Diencephalon (tissue), 1 donor: Measurements from ENCODE around the gene DAZ2. TPM values are rescaled to one million over a fixed set of nuclear protein-coding genes. Genes with fewer than 3 reads are reported as not detected.

Experiments used
- total RNA-seq: library from RNA; depleted of rRNA; stranded (reverse); fragments of >200 nt; gene quantifications from one replicate; pipeline ENCODE4 v1.2.3, GENCODE V29; 2014

DAZ2 gene
- not detected for total RNA-seq

DNA sequence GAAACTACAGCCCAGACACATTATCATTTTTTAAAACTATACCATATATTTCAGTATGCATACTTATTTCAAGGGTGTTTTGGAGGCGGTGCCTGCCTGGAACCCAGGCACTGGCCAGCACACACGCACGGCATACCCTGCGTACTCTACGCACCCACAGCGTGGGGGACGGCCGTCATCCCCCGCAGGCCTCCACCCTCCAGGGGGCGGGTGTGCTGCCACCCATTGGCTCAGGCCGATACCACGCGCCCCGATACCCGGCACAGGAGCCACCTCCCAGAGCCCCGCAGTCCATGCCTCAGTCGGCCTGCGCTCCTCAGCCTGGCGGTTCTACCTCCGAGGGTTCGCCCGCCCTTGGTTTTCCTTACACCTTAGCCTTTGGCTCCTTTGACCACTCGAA lies at the start of gene DAZ2:
TSS of gene DAZ2 (plus strand) at position 301 of the 400 bp plus-strand sequence. CDS start 208 bp downstream, outside the sequence.

GRCh38 chrY:23198908-23199307 lies 20.4 kb upstream of the DAZ2 start, which contains the start of gene DAZ1:
Gene DAZ1, minus strand, starts transcription at chrY:23199008. Its CDS starts 208 bp downstream, at chrY:23198800.

Other genes with a start within 250 kb of the DAZ2 start
- not detected for gene BPY2, start 235.3 kb upstream of the DAZ2 start, total RNA-seq
- not detected for gene DAZ1, start 20.5 kb upstream of the DAZ2 start, total RNA-seq